H1 (cell line): ENCODE data around the gene FKRP. TPM values are rescaled to one million over a fixed set of nuclear protein-coding genes. Genes with fewer than 3 reads are reported as not detected.

Experiments
- CTCF ChIA-PET: fragments of 300-600 bp; sonication (Branson Sonifier 250); formaldehyde crosslinking; loops from one replicate; lab custom pipeline; 2021; ENCODE audit not compliant: partially characterized antibody; lab: Charles Lee
- POLR2A ChIA-PET: fragments of 300-600 bp; sonication (Branson Sonifier 250); formaldehyde crosslinking; loops from one replicate; lab custom pipeline; 2021; ENCODE audit warnings: inconsistent platforms; ENCODE audit not compliant: partially characterized antibody; lab: Charles Lee
- DNase-seq, 2 experiments: peaks; one replicate each; pipeline versions ENCODE4 v3.0.0 to v3.0.0-alpha.2; 2010 to 2022; ENCODE audit warnings: low spot score in 2 of 2, low read depth in 1 of 2, mixed read lengths in 1 of 2
- FAIRE-seq: peaks from 2 replicates; lab custom pipeline; 2011; peaks lifted over from hg19 to GRCh38; lab: Jason Lieb, UNC
- H2AFZ ChIP-seq: 2 replicates; pipeline ENCODE4 v1.8.1; 2012; ENCODE audit warnings: low read length, inconsistent platforms
- H2AK5ac ChIP-seq: 2 replicates; pipeline ENCODE4 v1.6.1; 2013; ENCODE audit warnings: low read depth, low read length
- H2BK120ac ChIP-seq: replicated peaks from 2 replicates; pipeline ENCODE3; 2013; ENCODE audit warnings: low read depth, low read length, inconsistent platforms
- H2BK12ac ChIP-seq: 2 replicates; pipeline ENCODE4 v1.6.1; 2013; ENCODE audit warnings: low read depth, low read length
- H2BK15ac ChIP-seq: 2 replicates; pipeline ENCODE4 v1.6.1; 2013; ENCODE audit warnings: low read length
- H2BK20ac ChIP-seq: 2 replicates; pipeline ENCODE4 v1.6.1; 2013; ENCODE audit warnings: low read length
- H2BK5ac ChIP-seq: 2 replicates; pipeline ENCODE4 v1.6.1; 2013; ENCODE audit warnings: low read depth, low read length
- H3K14ac ChIP-seq: 2 replicates; pipeline ENCODE4 v1.6.1; 2013; ENCODE audit warnings: inconsistent platforms; ENCODE audit not compliant: insufficient read length
- H3K18ac ChIP-seq: 2 replicates; pipeline ENCODE4 v1.6.1; 2013; ENCODE audit warnings: low read length; ENCODE audit errors: extremely low read depth
- H3K23ac ChIP-seq: 2 replicates; pipeline ENCODE4 v1.6.1; 2013; ENCODE audit warnings: inconsistent platforms; ENCODE audit not compliant: insufficient read length
- H3K23me2 ChIP-seq: 2 replicates; pipeline ENCODE4 v1.6.1; 2013; ENCODE audit warnings: low read depth, low read length
- H3K27ac ChIP-seq: 2 replicates; pipeline ENCODE4 v1.6.1; 2011; ENCODE audit warnings: low read depth, low read length, inconsistent platforms
- H3K27me3 ChIP-seq, 4 experiments: replicated peaks in 1 of 4; 1 replicate in 1 of 4; 2 replicates in 3 of 4; pipeline versions ENCODE4 v1.6.1 to v1.8.1; 2011 to 2013; ENCODE audit warnings: low read length in 3 of 4, mild to moderate bottlenecking in 3 of 4, inconsistent platforms in 2 of 4, mixed read lengths in 2 of 4, moderate library complexity in 1 of 4; ENCODE audit not compliant: control insufficient read depth in 3 of 4, insufficient read depth in 3 of 4; ENCODE audit errors: extremely low read depth in 1 of 4
- H3K36me3 ChIP-seq, 4 experiments: 2 replicates each; pipeline versions ENCODE4 v1.6.1 to v1.8.1; 2011 to 2013; ENCODE audit warnings: mild to moderate bottlenecking in 4 of 4, low read length in 3 of 4, moderate library complexity in 2 of 4, control low read depth in 1 of 4, inconsistent platforms in 1 of 4; ENCODE audit not compliant: insufficient read depth in 4 of 4, control insufficient read depth in 2 of 4
- H3K4ac ChIP-seq: replicated peaks from 2 replicates; pipeline ENCODE3; 2013; ENCODE audit warnings: low read length, low read depth, mixed read lengths, inconsistent platforms; ENCODE audit not compliant: insufficient read length
- H3K4me1 ChIP-seq, 4 experiments: replicated peaks in 1 of 4; 1 replicate in 1 of 4; 2 replicates in 3 of 4; pipeline versions ENCODE4 v1.6.1 to v1.8.1; 2011 to 2013; ENCODE audit warnings: low read length in 3 of 4, inconsistent platforms in 2 of 4, mixed read lengths in 1 of 4; ENCODE audit not compliant: insufficient read depth in 4 of 4, control insufficient read depth in 3 of 4
- H3K4me2 ChIP-seq, 2 experiments: 2 replicates each; pipeline versions ENCODE4 v1.6.1 to v1.8.1; 2011 to 2013; ENCODE audit warnings: low read depth in 2 of 2, low read length in 2 of 2, control low read depth in 1 of 2, inconsistent platforms in 1 of 2, mild to moderate bottlenecking in 1 of 2; ENCODE audit not compliant: insufficient read depth in 1 of 2
- H3K4me3 ChIP-seq, 4 experiments: fragments of 200-600, 300-600 bp in 1 of 4; sonication (generic), shearing (Covaris generic), sonication (Bioruptor Twin) in 1 of 4; 2 replicates each; pipeline versions ENCODE4 v1.5.1 to v1.8.1; 2011 to 2016; ENCODE audit warnings: low read length in 4 of 4, low read depth in 3 of 4, control low read depth in 2 of 4, inconsistent platforms in 2 of 4, mild to moderate bottlenecking in 2 of 4, mixed read lengths in 1 of 4, moderate library complexity in 1 of 4; ENCODE audit not compliant: insufficient read depth in 2 of 4; ENCODE audit errors: extremely low read depth in 1 of 4
- H3K56ac ChIP-seq: replicated peaks from 2 replicates; pipeline ENCODE3; 2013; ENCODE audit warnings: low read depth, mild to moderate bottlenecking, mixed read lengths, low read length, inconsistent platforms; ENCODE audit not compliant: insufficient read length
- H3K79me1 ChIP-seq: 2 replicates; pipeline ENCODE4 v1.6.1; 2013; ENCODE audit warnings: low read depth, low read length, control low read depth
- H3K79me2 ChIP-seq, 2 experiments: 2 replicates each; pipeline versions ENCODE4 v1.6.1 to v1.8.1; 2012 to 2013; ENCODE audit warnings: low read length in 2 of 2, mild to moderate bottlenecking in 2 of 2, inconsistent platforms in 1 of 2; ENCODE audit not compliant: insufficient read depth in 2 of 2, control insufficient read depth in 1 of 2
- H3K9ac ChIP-seq, 4 experiments: replicated peaks in 1 of 4; 1 replicate in 1 of 4; 2 replicates in 3 of 4; pipeline versions ENCODE4 v1.6.1 to v1.8.1; 2011 to 2013; ENCODE audit warnings: low read depth in 3 of 4, low read length in 3 of 4, control low read depth in 2 of 4, mild to moderate bottlenecking in 2 of 4, moderate library complexity in 2 of 4, inconsistent platforms in 1 of 4; ENCODE audit errors: extremely low read depth in 1 of 4
- H3K9me3 ChIP-seq, 2 experiments: 2 replicates each; pipeline versions ENCODE4 v1.6.1 to v1.8.1; 2012 to 2013; ENCODE audit warnings: mild to moderate bottlenecking in 2 of 2, moderate library complexity in 2 of 2, control low read depth in 1 of 2, inconsistent platforms in 1 of 2, low read depth in 1 of 2, low read length in 1 of 2, mixed read lengths in 1 of 2; ENCODE audit not compliant: insufficient read depth in 2 of 2
- H4K20me1 ChIP-seq, 2 experiments: replicated peaks in 1 of 2; 2 replicates each; pipeline versions ENCODE3 to v1.8.1; 2011 to 2013; ENCODE audit warnings: inconsistent platforms in 2 of 2, low read length in 2 of 2, mild to moderate bottlenecking in 1 of 2; ENCODE audit not compliant: insufficient read depth in 2 of 2, control insufficient read depth in 1 of 2
- H4K5ac ChIP-seq: 2 replicates; pipeline ENCODE4 v1.6.1; 2013; ENCODE audit warnings: low read length, low read depth, mixed read lengths, inconsistent platforms; ENCODE audit not compliant: insufficient read length
- H4K8ac ChIP-seq: 2 replicates; pipeline ENCODE4 v1.8.0; 2013; ENCODE audit warnings: mild to moderate bottlenecking, moderate library complexity, low read length, inconsistent platforms; ENCODE audit not compliant: insufficient read depth; ENCODE audit errors: extremely low read depth
- H4K91ac ChIP-seq: replicated peaks from 2 replicates; pipeline ENCODE3; 2013; ENCODE audit warnings: low read length, mixed read lengths, inconsistent platforms; ENCODE audit not compliant: insufficient read length
- BACH1 ChIP-seq: IDR thresholded peaks from 2 replicates; pipeline ENCODE4 v1.6.1; 2012; ENCODE audit warnings: low read length, improper control_type of control experiment
- CTCF ChIP-seq, 3 experiments: IDR thresholded peaks; 1 replicate in 2 of 3; 2 replicates in 1 of 3; pipeline versions ENCODE4 v1.5.1 to v1.6.1; 2011; ENCODE audit warnings: low read length in 3 of 3, mild to moderate bottlenecking in 3 of 3, inconsistent platforms in 2 of 3, low read depth in 1 of 3, moderate library complexity in 1 of 3; ENCODE audit not compliant: insufficient read depth in 1 of 3; ENCODE audit errors: control extremely low read depth in 1 of 3
- RAD21 ChIP-seq, 2 experiments: IDR thresholded peaks in 1 of 2; conservative IDR thresholded peaks in 1 of 2; 2 replicates each; pipeline ENCODE4 v1.6.1; 2011; ENCODE audit warnings: low read depth in 2 of 2, low read length in 2 of 2, improper control_type of control experiment in 1 of 2, inconsistent platforms in 1 of 2, mild to moderate bottlenecking in 1 of 2, moderate library complexity in 1 of 2
- YY1 ChIP-seq: IDR thresholded peaks from 2 replicates; pipeline ENCODE4 v1.6.1; 2011; ENCODE audit warnings: low read depth, mild to moderate bottlenecking, low read length
- WGBS, 2 experiments: shearing (Covaris generic) in 1 of 2; methylation state at CpG; one replicate each; pipeline versions ENCODE4 v1.1.6 to v1.1.7; 2013 to 2015; ENCODE audit warnings: low lambda C conversion rate in 2 of 2, mixed read lengths in 2 of 2, inconsistent platforms in 1 of 2, low coverage in 1 of 2, missing lambda C conversion rate in 1 of 2; ENCODE audit not compliant: insufficient replicate concordance in 2 of 2, insufficient coverage in 1 of 2, insufficient read length in 1 of 2; ENCODE audit errors: extremely low coverage in 1 of 2, missing lambda C conversion rate in 1 of 2; 5-methylcytosine and 5-hydroxymethylcytosine counted together
- polyA plus RNA-seq, 7 experiments: library from polyadenylated mRNA; depleted of rRNA in 3 of 7; stranded (reverse) in 5 of 7; unstranded in 2 of 7; fragments of >200 nt in 5 of 7; fragments of 200-250 nt in 2 of 7; gene quantifications; 1 replicate in 5 of 7; 2 replicates in 1 of 7; 4 replicates in 1 of 7; pipeline versions ENCODE4 v1.2.1 to v1.2.3, GENCODE V29; 2011 to 2013; ENCODE audit warnings: missing spikeins in 2 of 7, mixed read lengths in 2 of 7
- total RNA-seq: library from RNA; stranded (reverse); fragmentation: NEBNext Ultra II Directional; extraction: Animal tissue kit (Norgen Biotek cat#: 25700); gene quantifications from 2 replicates; pipeline ENCODE4 v1.2.1, GENCODE V29; 2021

FKRP gene
- total and polyA plus RNA-seq, 2 of the 8 experiments (the other 6 are each of a cell fraction or from before 2014, with no cell fraction given), result 17.1 to 24.4 TPM

- Histone ChIP-seq H3K27ac (no peak overlapping the region), H3K23me2 (peaks cover 11% of the 10 kb centered on the region), H2BK5ac (no peak overlapping the region), H3K23ac (no peak overlapping the region), H2AK5ac (no peak overlapping the region), H4K5ac (no peak overlapping the region), H4K20me1 (peaks cover 5 to 19% of the 10 kb centered on the region in 2 experiments), H3K79me2 (peaks cover 21 to 24% of the 10 kb centered on the region in 2 experiments), H4K91ac (no peak overlapping the region), H3K36me3 (peaks cover 0 to 7% (median 5%) of the 10 kb centered on the region in 4 experiments; a peak in 4 of 8 replicates), H2BK12ac (no peak overlapping the region), H3K4ac (no peak overlapping the region), H3K4me2 (no peak overlapping the region), H2BK120ac (no peak overlapping the region), H3K4me1 (peaks cover 0 to 3% (median 0%) of the 10 kb centered on the region in 4 experiments; a peak in 5 of 7 replicates), H3K9ac (no peak overlapping the region), H3K9me3 (no peaks in the 10 kb centered on the region), H3K79me1 (peaks cover 3% of the 10 kb centered on the region; the same call in 1 of the 2 replicates), H3K14ac (no peak overlapping the region), H4K8ac (no peak overlapping the region), H3K4me3 (no peak overlapping the region), H2AFZ (no peak overlapping the region), H3K18ac (no peak overlapping the region), H2BK15ac (no peak overlapping the region), H3K56ac (no peak overlapping the region), H2BK20ac (no peak overlapping the region), H3K27me3 (no peaks in the 10 kb centered on the region)
- FAIRE-seq (no peak), DNase-seq (peak in 1 of 2 experiments; percentile 94)
- CTCF ChIA-PET, result interaction anchor here (0.7 to 12.2 kb wide), 13 partner anchors 9 to 767 kb away, joined by 3 to 176 read pairs (median 4); no protein-coding TSS in a partner anchor
- peak; percentile 9 to 31; a peak in 1 of 4 replicates for TF ChIP-seq RAD21 (IDR thresholded peaks at IDR 0.05 in 1 of 2, conservative IDR thresholded peaks at IDR 0.05 in 1 of 2; ENCODE audit: low read depth in 2 of 2, low read length in 2 of 2)
- 0 out of 2 replicates have a peak, but pooled peaks have one; percentile 40 for TF ChIP-seq YY1
- TF ChIP-seq BACH1, result no peak
- peak; percentile 52 to 74 (median 66) for TF ChIP-seq CTCF (IDR thresholded peaks at IDR 0.05; ENCODE audit: control extremely low read depth in 1 of 3, insufficient read depth in 1 of 3, low read depth in 1 of 3, low read length in 3 of 3)
- POLR2A ChIA-PET, result interaction anchor here (0.6 to 1.4 kb wide), 4 partner anchors 19 to 36 kb away, joined by 3 to 5 read pairs (median 4); no protein-coding TSS in a partner anchor
- WGBS, 2 experiments, result 88% methylated on average over 20 of the region's 21 CpGs; no CpG with 5 or more reads in 1 of the 2 experiments
Measured at GRCh38 chr19:46748325-46749109, 2.7 kb downstream of the FKRP start.
